HG02798 (cell line): Measurements from ENCODE around the gene IL19.

Source experiments
- ATAC-seq: cut with Tn5 transposase; IDR thresholded peaks from one replicate; pipeline ENCODE4 v1.9.1; 2021; ENCODE audit warnings: mild to moderate bottlenecking; ENCODE audit not compliant: unreplicated experiment, poor library complexity

IL19 gene, protein sequence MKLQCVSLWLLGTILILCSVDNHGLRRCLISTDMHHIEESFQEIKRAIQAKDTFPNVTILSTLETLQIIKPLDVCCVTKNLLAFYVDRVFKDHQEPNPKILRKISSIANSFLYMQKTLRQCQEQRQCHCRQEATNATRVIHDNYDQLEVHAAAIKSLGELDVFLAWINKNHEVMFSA

DNA sequence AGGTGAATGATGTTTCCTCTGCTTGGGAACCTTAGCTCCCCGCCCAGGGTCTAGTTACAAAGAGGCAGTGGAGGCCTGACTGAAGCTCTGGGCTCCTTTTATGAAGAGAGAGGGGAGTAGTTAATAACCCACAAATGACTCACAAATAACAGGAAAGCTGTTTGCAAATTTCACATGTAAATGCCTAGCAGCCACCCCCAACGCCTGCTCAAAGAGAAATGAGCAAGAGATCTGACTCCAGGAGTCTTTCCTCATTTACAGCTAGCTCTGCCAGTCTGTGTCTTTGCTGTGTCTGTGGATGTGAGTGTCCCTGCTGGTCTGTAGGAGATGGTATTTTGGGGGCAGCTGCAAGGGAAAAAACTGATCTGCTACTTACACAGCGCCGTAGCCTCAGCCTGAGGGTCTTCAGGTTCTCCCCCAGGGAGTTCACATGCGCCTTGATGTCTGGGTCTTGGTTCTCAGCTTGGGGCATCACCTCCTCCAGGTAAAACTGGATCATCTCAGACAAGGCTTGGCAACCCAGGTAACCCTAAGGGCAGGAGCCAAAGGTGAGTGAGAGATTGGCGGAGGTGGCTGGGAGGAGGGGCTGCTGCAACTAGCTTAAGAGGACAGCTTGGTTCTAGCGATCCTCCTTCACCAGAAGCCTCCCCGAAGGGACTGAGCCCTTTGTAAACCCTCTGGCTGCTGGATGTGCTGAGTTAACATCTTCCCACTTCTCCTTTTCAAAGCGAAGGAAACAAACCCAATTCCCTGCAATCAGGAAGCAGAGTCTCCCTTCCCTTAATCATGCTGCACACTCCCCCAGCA, at the start of gene IL19:
Gene IL19, plus strand, starts transcription at position 243 of the 807 bp plus-strand sequence. CDS start 65,890 bp downstream, outside the sequence.
- ATAC-seq, result no peak

DNA sequence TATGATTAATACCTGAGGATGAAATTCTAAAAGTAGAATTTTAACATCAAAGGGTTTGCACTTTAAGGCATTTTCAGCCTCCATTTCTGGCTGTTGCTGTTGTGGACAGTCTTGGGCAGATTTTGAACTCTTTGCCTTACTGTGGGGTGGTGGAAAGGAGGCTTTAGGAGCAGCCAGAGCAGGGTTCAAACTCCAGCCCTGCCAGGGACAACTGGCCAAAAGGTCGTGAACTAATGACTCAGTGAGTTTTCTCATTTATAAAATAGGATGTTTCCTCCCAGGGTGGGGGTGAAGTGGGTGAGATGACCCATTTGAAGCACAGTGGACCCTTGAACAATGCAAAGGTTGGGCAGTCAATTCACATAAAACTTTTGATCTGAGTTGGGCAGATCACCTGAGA, 49.1 kb upstream of the IL19 start:
- no peak for ATAC-seq

DNA sequence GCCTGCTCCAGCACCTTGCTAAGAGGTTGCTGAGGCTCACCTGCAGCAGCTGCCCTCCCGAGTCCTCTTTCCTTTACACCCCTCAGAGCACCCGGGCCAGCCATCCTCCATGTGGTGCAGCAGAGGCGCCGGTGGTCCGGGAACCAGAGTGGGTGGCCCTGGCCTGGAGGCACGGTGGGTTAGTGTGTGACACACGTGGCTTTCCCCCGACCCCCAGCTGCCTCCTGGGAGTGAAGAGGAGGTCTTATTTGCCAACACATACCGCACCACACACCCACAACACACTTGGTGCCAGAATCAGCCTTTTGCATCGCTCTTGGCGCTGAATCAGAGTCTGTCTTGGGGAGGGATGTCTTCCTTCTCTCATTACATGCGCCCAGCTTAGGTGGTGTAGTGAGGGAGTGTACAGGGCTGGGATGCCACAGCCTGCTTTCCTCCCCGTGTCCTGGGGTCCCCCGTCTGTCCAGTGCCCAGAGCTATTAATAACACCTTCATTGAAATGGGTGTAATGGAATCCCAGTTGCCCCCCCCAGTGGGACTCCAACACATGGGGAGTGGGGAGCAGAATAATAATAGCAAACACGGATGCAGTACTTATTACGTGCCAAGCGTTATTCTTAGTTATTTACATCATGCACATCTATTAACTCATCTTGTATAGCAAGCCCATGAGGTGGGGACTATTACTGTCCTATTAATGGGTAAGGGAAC, 47.7 kb upstream of the IL19 start:
- no peak for ATAC-seq

DNA sequence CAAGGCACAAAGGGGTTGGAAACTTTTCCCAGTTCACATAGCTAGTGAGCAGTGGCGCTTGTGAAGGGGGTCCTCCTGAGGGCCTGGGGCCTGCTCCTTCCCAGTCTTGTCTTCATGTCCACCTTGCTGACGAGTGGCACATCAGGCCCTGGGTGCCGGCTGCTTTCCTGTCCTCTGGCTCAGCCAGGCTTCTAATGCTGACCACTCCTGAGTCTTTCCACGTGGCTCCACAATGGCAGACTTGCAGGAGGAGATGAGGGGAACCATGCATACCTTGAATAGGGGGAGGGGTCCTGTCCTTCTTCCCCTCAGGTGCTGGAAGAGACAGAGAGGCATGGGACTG, 47.1 kb upstream of the IL19 start:
- no peak for ATAC-seq

DNA sequence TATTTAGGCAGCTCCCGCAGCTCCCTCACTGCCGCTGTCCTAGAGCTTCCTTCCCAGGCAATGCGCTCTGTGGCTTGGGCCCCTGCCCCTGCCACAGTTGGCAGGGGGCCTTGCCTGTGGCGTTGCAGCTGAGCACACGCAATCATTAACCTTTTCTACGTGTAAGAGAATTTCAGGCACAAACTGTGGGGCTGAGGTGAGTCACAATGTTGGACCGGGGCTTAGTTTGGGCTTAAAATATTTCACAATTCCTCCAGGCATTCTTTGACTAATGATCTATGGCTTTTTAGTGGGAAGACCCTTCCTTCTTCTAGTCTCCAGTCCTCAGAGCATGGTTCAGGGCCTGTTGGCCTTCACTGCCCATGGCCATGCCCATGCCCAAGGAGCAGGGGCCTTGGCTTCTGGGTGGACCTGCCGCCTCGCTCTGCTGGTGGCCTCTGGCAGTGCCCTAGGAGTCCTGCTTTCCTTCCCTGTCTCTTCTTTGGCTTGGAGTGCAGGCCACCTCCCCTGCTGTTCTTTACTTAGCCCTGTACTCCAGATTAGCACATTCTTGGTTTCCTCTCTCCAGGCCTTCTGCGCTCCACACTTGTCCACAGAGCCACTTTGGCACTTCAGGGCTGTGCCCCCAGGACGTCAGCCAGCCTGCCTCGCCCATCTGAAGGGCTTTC, 46.6 kb upstream of the IL19 start:
- no peak for ATAC-seq

DNA sequence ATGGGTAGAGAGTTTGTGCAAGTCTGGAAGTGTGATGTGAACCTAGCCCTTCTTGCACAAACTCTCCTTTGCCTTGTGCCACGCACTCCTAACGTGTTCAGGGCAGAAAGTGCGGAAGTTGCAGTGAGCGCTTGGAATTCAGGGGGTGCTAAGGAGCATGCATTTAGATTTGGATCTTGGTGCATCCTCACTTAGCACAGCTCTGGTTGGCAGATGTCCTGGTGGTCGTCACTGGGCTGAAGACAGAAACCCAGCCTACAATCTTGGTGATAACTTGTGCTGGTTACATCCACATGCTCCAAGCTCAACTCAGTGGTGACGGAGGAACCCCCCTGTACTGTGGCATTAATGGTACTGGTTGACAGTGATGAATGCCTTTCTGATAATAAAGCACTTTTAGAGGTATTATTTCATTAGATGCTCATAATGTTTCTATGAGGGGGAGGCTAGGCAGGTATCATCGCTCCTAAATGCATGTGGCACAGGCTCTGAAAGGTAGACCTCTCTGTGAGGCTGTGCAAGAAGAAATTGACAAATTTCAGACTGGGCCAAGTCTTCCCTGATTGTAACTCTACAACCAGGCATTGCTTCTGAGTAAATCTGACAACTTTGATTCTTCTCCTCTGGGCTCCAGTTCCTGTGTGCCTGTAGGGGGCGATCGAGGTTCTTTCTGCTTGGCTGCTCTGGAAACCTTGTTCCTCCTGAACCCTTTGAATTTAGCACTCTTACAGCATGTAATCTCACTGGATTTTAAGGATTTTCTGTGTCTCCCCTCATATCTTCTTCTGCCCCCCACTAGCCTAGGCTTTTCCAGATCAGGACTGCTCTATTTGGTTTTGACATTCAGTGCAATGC, 45.2 kb upstream of the IL19 start:
- ATAC-seq, result no peak

DNA sequence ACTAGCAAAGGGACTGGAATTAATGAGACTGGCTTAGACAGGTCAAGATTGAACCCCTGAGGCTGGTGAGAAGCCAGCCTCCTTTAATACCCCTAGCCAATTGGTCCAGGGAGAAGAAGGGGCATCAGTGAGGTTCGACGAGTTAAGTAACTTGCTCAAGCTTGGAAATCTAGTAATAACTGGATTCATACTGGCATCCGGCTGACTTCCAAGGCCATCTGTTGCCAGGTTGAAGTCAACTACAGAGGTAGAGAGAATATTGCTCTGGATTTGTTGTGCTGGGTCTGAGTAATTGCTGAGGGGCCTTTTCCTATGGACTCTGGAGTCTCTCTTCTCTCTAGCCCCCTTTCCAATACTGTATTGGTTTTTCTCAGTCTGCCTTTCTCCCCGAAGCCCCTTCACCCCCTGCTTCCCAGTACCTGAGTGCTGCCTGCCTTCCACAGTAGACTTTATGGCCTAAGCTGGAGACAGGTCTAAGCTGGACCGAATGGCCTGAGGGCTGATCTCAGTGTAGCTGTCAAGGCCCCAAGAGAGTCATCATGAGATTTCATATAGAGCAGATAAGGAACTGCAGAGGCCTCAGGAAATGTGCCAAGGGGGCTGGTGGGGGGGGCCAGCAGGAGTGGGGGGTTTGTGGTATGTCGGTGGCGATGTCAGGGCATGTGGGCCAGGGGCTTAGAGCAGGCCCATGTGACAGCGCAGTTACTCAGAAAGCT, 42.4 kb upstream of the IL19 start:
- no peak for ATAC-seq

DNA sequence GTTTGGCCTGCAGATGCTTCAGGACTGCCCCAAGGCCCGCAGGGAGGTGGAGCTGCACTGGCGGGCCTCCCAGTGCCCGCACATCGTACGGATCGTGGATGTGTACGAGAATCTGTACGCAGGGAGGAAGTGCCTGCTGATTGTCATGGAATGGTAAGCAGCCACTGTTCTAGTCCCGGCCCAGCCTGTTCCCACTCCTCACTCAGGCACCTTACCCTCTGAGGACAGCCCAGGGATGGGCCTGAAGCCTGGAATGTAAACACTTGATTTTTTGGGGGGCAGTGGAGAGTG, 41.9 kb upstream of the IL19 start:
- no peak for ATAC-seq

DNA sequence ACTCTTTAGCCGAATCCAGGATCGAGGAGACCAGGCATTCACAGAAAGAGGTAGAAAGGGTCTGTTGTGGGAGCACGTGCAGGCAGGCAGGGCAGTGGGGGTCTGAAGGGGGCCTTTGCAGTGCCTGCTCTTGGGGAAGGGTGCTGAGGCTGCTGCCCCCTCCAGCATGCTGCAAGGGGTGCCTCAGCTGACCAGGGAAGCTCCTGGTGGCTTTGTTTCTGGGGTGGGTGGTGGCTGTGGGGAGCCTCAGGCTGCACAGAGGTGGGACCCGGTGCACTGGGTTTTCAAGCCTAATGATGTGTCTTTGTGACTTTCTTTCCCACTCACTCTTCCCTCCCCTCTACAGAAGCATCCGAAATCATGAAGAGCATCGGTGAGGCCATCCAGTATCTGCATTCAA, 41.5 kb upstream of the IL19 start:
- ATAC-seq, result no peak

DNA sequence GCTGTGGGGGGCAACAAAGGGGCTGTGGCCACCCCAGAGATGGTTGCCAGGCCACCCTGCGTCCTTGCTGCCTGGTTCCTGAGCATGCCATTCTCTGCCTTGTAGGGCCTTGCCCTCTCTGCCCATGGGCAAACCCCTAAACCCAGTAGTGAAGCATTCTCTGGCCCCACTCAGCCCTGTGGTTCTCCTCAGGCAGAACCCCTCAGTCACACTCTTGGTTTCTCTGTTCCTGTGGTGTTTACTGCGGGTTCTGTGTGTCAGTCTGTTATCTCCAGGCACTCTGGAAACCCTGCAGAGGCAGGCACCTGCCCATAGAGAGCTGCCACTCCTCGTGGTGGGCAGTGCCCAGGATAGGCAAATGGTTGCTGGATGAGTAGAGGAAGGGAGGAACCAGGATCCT, 41.1 kb upstream of the IL19 start:
- no peak for ATAC-seq

DNA sequence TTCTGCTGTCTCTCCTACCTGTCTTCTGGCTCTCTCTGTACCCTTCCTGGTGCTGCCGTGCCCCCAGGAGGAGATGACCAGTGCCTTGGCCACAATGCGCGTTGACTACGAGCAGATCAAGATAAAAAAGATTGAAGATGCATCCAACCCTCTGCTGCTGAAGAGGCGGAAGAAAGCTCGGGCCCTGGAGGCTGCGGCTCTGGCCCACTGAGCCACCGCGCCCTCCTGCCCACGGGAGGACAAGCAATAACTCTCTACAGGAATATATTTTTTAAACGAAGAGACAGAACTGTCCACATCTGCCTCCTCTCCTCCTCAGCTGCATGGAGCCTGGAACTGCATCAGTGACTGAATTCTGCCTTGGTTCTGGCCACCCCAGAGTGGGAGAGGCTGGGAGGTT, 38.1 kb upstream of the IL19 start:
- ATAC-seq, result no peak

DNA sequence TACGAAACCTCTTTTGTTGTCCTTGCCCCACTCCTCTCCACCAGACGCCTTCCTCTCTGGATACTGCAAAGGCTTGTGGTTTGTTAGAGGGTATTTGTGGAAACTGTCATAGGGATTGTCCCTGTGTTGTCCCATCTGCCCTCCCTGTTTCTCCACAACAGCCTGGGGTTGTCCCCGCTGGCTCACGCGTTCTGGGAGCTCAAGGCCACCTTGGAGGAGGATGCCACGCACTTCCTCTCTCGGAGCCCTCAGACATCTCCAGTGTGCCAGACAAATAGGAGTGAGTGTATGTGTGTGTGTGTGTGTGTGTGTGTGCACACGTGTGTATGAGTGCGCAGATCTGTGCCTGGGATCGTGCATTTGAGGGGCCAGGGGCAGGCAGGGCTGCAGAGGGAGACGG, 37.6 kb upstream of the IL19 start:
- ATAC-seq, result no peak

DNA sequence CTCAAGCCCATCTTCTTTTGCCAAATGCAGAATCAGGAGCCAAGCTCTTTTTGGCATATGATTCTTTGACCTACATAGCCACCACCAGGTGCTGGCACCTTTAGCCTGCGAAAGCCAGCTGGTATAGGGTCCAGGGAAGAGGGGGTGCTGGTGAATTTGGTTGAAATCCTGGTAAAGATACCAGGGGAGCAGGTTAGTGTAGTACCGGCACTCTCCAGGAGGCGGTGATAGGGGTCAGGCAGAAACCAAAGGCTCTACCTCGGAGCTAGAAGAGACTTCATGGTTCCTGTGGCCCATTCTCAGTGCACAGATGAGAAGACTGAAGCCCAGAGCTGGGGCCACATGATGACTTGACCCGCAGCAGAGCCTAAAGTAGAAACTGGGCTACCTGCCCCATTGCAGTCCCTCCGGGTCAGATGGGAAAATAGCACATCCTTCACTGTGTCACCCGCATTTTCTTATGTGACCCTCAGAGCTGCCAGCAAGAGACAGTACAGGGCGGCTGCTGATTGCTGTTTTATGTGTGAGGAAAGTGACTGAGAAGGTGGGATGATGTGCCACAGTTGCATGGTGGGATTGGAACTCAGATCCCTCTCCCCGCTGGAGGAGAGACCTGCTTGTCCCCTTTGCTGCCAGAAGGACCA, 36.0 kb upstream of the IL19 start:
- ATAC-seq, result no peak

DNA sequence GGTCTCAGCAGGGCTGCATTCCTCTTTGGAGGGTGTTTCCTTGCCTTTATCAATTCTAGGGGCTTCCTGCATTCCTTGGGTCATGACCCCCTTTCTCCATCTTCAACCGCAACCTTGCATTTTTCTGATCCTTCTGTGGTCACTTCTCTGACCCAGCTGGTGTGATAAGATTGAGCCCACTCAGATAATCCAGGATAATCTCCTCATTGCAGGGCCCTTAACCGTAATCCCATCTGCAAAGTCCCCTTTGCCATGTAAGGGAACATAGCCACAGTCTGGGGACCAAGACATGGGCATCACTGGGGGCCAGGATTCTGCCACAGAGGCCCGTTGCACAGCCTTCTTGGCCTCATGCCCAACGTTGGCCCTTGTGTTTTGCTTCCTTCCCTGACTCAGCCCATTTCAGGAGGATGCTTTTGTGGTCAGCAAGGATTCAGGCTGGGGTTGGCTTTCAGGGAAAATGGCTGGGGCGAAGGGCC, 35.0 kb upstream of the IL19 start:
- ATAC-seq, result no peak

DNA sequence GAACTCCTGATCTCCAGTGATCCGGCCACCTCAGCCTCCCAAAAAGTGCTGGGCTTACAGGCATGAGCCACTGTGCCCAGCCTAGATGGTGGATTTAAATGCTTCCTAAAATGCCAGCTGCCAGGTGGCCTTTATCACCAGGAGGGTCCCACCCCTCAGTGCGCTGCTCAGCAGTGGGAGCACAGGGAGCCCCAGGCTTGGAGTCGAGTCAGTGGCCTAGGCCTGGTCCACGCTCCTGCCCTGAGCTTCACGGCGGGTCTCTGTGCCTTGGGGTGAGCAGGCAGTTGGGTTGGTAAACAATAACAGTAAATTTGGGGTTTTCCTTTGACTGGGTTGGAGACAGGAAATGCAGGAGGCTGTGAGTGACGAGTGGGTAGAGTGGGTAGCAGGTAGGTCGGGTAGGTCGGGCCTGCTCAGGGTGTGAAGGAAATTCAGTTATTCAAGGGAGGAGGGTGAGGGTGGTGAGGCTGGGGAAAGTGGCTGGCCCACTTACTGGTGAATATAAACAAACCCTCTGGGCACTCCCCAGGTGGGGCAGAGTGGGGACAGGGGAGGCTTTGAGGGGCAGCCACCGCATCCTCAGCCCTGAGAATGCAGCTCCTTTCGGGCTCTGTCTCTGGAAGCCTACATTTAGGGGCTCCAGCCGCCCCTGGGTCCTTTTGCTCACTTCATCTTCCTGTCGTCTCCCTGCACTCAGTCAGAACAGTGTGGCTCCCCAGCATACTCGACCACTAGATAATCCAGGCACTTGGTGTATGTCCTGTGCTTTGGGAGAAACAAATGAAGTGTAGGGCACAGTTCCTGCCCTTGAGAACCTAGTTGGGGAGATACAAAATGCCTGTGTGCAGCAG, 33.5 kb upstream of the IL19 start:
- ATAC-seq, result no peak

DNA sequence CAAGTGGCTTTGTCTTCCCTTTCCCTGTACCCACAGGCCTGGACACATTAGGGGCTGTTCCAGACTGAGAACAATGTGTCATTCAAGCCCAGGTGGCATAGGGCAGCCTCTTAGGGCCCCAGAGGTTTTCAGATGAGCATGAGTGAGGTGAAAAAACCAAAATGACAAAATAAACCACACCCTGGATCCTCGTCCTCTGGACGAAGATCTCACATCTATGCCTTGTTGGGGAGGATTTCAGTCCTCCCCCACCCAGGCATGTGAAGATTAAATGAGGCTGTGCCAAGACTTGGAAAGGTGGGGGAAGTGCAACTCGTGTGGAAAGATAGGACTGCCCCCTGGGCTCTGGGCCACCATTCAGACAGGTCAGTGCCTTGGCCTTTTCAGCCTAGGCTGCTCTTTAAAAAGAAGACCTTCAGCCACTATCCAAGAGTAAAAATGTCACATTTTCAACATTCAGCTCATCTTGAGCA, 32.8 kb upstream of the IL19 start:
- no peak for ATAC-seq

DNA sequence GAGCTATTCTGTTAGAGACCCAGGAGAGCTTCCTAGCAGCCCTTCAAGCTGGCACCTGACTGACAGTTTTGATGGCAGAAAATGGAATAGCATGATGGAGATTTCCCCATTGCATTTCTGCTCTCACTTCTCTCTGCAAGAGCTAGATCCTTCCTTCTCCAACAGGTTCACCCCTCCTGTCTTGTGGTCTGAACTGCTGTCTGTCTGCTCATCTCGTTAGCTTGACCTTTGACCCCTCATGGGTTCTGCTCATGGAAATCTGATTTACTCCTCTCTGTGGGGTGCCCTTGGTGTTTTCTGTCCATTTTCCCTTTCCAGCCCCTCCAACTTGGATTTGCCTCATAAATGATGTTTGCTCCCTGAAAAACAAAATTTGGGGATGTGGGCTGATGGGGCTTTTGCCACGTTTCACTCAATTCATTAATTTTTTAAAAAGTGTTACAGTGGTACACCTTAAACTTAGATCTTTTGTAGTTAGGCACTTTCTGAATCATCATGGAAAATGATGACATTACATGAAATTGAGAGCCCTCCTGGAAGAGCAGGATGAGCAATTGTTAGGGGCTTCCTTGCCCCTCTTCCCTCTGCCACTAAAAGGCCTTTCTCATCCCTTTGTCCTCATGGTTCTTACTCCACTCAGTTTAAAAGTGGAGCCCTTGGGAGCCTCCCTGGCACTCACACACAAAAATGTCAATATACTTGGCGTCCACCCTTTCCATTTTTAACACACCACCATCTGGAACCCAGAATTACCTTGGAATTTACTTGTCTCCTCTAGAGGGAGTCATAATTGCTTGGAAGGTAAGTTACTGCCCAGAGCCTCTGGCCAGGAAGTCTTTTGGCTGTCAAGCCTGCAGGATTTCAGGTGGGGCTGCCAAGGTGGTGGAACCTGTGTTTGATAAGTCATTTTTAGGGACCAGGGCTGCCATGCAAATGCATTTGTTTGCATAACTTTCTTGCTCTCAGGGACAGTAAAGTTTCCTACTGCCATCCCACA, 31.9 kb upstream of the IL19 start:
- ATAC-seq, result no peak
